Liver (tissue), 9 donors: ENCODE measurements around the gene UHRF2. TPM values are rescaled to one million over a fixed set of nuclear protein-coding genes. Genes with fewer than 3 reads are reported as not detected.

Experiments
- DNase-seq: peaks from one replicate; pipeline ENCODE4 v3.0.0-alpha.2; 2017; ENCODE audit warnings: low spot score
- H3K27ac ChIP-seq, 2 donors: one replicate each; pipeline ENCODE4 v1.7.0; 2013; ENCODE audit warnings: inconsistent platforms in 2 of 2, low read length in 2 of 2, control low read depth in 1 of 2, low read depth in 1 of 2, mild to moderate bottlenecking in 1 of 2
- H3K27me3 ChIP-seq, 4 donors: one replicate each; pipeline versions ENCODE4 v1.6.1 to v1.7.0; 2013; ENCODE audit warnings: low read length in 3 of 4, inconsistent platforms in 1 of 4, mild to moderate bottlenecking in 1 of 4, moderate library complexity in 1 of 4; ENCODE audit not compliant: control insufficient read depth in 4 of 4, insufficient read depth in 4 of 4
- H3K36me3 ChIP-seq, 4 donors: one replicate each; pipeline versions ENCODE4 v1.6.1 to v1.7.0; 2013; ENCODE audit warnings: low read length in 3 of 4, mild to moderate bottlenecking in 3 of 4, low read depth in 1 of 4, moderate library complexity in 1 of 4; ENCODE audit not compliant: control insufficient read depth in 4 of 4, insufficient read depth in 3 of 4
- H3K4me1 ChIP-seq, 4 donors: one replicate each; pipeline versions ENCODE4 v1.6.1 to v1.7.0; 2013; ENCODE audit warnings: low read length in 3 of 4, mild to moderate bottlenecking in 3 of 4, moderate library complexity in 1 of 4; ENCODE audit not compliant: control insufficient read depth in 4 of 4, insufficient read depth in 4 of 4
- H3K4me3 ChIP-seq, 3 donors: one replicate each; pipeline versions ENCODE4 v1.6.1 to v1.7.0; 2013; ENCODE audit warnings: low read length in 3 of 3, control low read depth in 1 of 3, low read depth in 1 of 3, mild to moderate bottlenecking in 1 of 3
- H3K9ac ChIP-seq, 2 donors: one replicate each; pipeline ENCODE4 v1.7.0; 2013; ENCODE audit warnings: low read length in 2 of 2, mild to moderate bottlenecking in 2 of 2, moderate library complexity in 2 of 2, control low read depth in 1 of 2, low read depth in 1 of 2
- H3K9me3 ChIP-seq, 4 donors: one replicate each; pipeline versions ENCODE4 v1.6.1 to v1.7.0; 2013; ENCODE audit warnings: low read length in 3 of 4; ENCODE audit not compliant: control insufficient read depth in 4 of 4
- ATF3 ChIP-seq: IDR thresholded peaks from 2 replicates; pipeline ENCODE4 v1.6.1; 2016; ENCODE audit warnings: antibody characterized with exemption
- CTCF ChIP-seq: fragments of 150-350 bp; IDR thresholded peaks from 2 replicates; pipeline ENCODE4 v1.5.1; 2017; ENCODE audit warnings: improper control_type of control experiment, low read depth, low read length; ENCODE audit not compliant: missing input control
- EGR1 ChIP-seq, 2 donors: IDR thresholded peaks; 2 replicates each; pipeline ENCODE4 v1.6.1; 2016 to 2018; ENCODE audit warnings: antibody characterized with exemption in 2 of 2, low read depth in 2 of 2
- FOXA1 ChIP-seq: IDR thresholded peaks from 2 replicates; pipeline ENCODE4 v1.6.1; 2016; ENCODE audit warnings: antibody characterized with exemption
- FOXA2 ChIP-seq: IDR thresholded peaks from 2 replicates; pipeline ENCODE4 v1.6.1; 2016; ENCODE audit warnings: antibody characterized with exemption
- GABPA ChIP-seq, 2 donors: IDR thresholded peaks in 1 of 2; conservative IDR thresholded peaks in 1 of 2; 2 replicates each; pipeline ENCODE4 v1.6.1; 2016; ENCODE audit warnings: antibody characterized with exemption in 2 of 2, mild to moderate bottlenecking in 1 of 2, moderate library complexity in 1 of 2
- HNF4A ChIP-seq, 2 donors: conservative IDR thresholded peaks; 2 replicates each; pipeline ENCODE4 v1.6.1; 2016; ENCODE audit warnings: antibody characterized with exemption in 2 of 2, mild to moderate bottlenecking in 2 of 2
- HNF4G ChIP-seq: IDR thresholded peaks from 2 replicates; pipeline ENCODE4 v1.6.1; 2016; ENCODE audit warnings: antibody characterized with exemption
- JUND ChIP-seq, 2 donors: IDR thresholded peaks; 2 replicates each; pipeline ENCODE4 v1.6.1; 2016; ENCODE audit warnings: antibody characterized with exemption in 2 of 2
- MAX ChIP-seq: IDR thresholded peaks from 2 replicates; pipeline ENCODE4 v1.6.1; 2016; ENCODE audit warnings: antibody characterized with exemption
- NR2F2 ChIP-seq: IDR thresholded peaks from 2 replicates; pipeline ENCODE4 v1.6.1; 2016; ENCODE audit warnings: antibody characterized with exemption
- RAD21 ChIP-seq, 2 donors: IDR thresholded peaks; 2 replicates each; pipeline ENCODE4 v1.6.1; 2016; ENCODE audit warnings: antibody characterized with exemption in 2 of 2, mild to moderate bottlenecking in 2 of 2
- REST ChIP-seq: IDR thresholded peaks from 2 replicates; pipeline ENCODE4 v1.6.1; 2016; ENCODE audit warnings: antibody characterized with exemption, mild to moderate bottlenecking
- RXRA ChIP-seq, 2 donors: IDR thresholded peaks; 2 replicates each; pipeline ENCODE4 v1.6.1; 2017 to 2018; ENCODE audit warnings: antibody characterized with exemption in 2 of 2, mild to moderate bottlenecking in 1 of 2
- SP1 ChIP-seq: IDR thresholded peaks from 2 replicates; pipeline ENCODE4 v1.6.1; 2018; ENCODE audit warnings: antibody characterized with exemption, mild to moderate bottlenecking
- TAF1 ChIP-seq: conservative IDR thresholded peaks from 2 replicates; pipeline ENCODE4 v1.6.1; 2016; ENCODE audit warnings: antibody characterized with exemption, mild to moderate bottlenecking
- YY1 ChIP-seq: IDR thresholded peaks from 2 replicates; pipeline ENCODE4 v1.6.1; 2016; ENCODE audit warnings: antibody characterized with exemption, mild to moderate bottlenecking
- ZBTB33 ChIP-seq: IDR thresholded peaks from 2 replicates; pipeline ENCODE4 v1.6.1; 2016; ENCODE audit warnings: antibody characterized with exemption
- WGBS: extraction: QIAGEN DNeasy Blood & Tissue Kit; methylation state at CpG from one replicate; pipeline ENCODE4 v1.1.7; 2013; 5-methylcytosine and 5-hydroxymethylcytosine counted together
- polyA plus RNA-seq, 2 donors: library from polyadenylated mRNA; stranded (reverse) in 1 of 2; unstranded in 1 of 2; fragments of 200-250 nt in 1 of 2; fragments of >200 nt in 1 of 2; fragmentation: Nextera tagmentation in 1 of 2; extraction: Ambion mirVana in 1 of 2; gene quantifications; one replicate each; pipeline versions ENCODE4 v1.2.1 to v1.2.3, GENCODE V29; 2013 to 2015
- total RNA-seq, 2 donors: library from RNA; depleted of rRNA; stranded (reverse); fragments of >200 nt; gene quantifications; one replicate each; pipeline ENCODE4 v1.2.3, GENCODE V29; 2014
- donor health status: healthy.
- donor health status: healthy.
- donor health status: healthy.
- donor health status: healthy.
- donor health status: healthy.

Gene UHRF2
- total and polyA plus RNA-seq, 4 donors, result 5.7 to 34.1 (median 16.9) TPM

- H3K36me3 ChIP-seq, result peaks cover 2 to 26% (median 20%) of the 10 kb centered on the region in 4 donors
- no peak overlapping the region for H3K4me3 ChIP-seq
- H3K27ac ChIP-seq, result no peak overlapping the region
- H3K4me1 ChIP-seq, result peaks cover 0 to 11% (median 4%) of the 10 kb centered on the region in 4 donors
- no peaks in the 10 kb centered on the region for H3K9me3 ChIP-seq
- no peak overlapping the region for H3K9ac ChIP-seq
- no peaks in the 10 kb centered on the region for H3K27me3 ChIP-seq
- no peak for DNase-seq
- TF ChIP-seq JUND (IDR thresholded peaks at IDR 0.05) (no peak), GABPA (IDR thresholded peaks at IDR 0.05 in 1 of 2, conservative IDR thresholded peaks at IDR 0.05 in 1 of 2) (no peak), MAX (no peak), NR2F2 (no peak), CTCF (no peak), TAF1 (no peak), ATF3 (no peak), YY1 (no peak), RAD21 (IDR thresholded peaks at IDR 0.05) (no peak), ZBTB33 (no peak), EGR1 (IDR thresholded peaks at IDR 0.05; ENCODE audit: low read depth in 2 of 2) (no peak), SP1 (no peak), REST (no peak), HNF4A (conservative IDR thresholded peaks at IDR 0.05) (no peak), FOXA2 (no peak), RXRA (IDR thresholded peaks at IDR 0.05) (no peak), HNF4G (no peak), FOXA1 (no peak)
- WGBS, result 98% methylated on average over 1 of the region's 1 CpG
These were observed 86.0 kb downstream of the UHRF2 start for GRCh38 chr9:6498982-6499381.
